ENCODE measurements around the gene SCARF2. TPM values are rescaled to one million over a fixed set of nuclear protein-coding genes. Genes with fewer than 3 reads are reported as not detected.

The SCARF2 gene
- total RNA-seq, 1 experiment from 2014 or later = 10.8 TPM

DNA sequence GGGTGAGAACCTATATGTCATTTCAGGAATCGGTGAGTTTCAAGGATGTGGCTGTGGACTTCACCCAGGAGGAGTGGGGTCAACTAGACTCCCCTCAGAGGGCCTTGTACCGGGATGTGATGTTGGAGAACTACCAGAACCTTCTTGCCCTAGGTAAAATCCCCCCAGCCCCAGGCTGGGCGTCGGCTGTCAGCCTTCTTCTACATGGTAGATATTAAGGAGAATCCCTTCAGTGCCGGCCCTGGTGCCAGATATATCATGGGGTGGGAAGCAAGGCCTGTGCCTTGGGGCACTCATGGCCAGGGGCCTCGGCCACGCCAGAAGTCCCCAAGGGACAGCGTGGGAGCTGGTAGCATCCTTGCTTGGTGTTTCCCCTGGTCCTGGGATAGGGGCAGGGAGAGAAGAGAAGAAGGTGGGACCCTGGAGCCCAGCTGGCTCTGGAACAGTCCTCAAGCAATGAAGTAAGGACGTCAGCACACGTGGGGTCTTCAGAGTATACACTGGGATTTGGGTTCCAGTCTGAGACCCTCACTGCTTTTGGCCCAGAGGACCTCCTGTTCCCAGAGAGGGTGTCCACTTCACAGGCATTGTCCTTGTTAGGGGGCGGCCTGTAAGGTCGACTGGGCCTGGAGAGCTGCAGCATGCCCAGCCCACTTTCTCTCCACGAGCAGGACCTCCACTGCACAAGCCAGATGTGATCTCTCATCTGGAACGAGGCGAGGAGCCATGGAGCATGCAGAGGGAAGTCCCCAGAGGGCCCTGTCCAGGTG, 36.8 kb downstream of the SCARF2 start:
- Histone ChIP-seq H3K9ac (ENCODE audit: extremely low read depth, insufficient read length, low read length) (no peak overlapping the region), H3K27ac (ENCODE audit: insufficient read length, low read depth, low read length) (no peak overlapping the region), H2BK15ac (ENCODE audit: low read depth, low read length) (no peak overlapping the region), H3K4ac (ENCODE audit: low read depth, low read length) (no peak overlapping the region), H4K91ac (ENCODE audit: insufficient read length, low read depth, low read length) (no peak overlapping the region), H3K56ac (ENCODE audit: insufficient read length, low read depth, low read length) (no peak overlapping the region), H4K8ac (replicated peaks; ENCODE audit: insufficient read length, low read depth, low read length) (no peak overlapping the region), H2BK5ac (ENCODE audit: insufficient read length, low read length) (no peak overlapping the region), H3K27me3 (ENCODE audit: insufficient read depth, low read length) (no peaks in the 10 kb centered on the region), H2BK20ac (ENCODE audit: low read depth, low read length, poor library complexity, severe bottlenecking) (no peak overlapping the region), H3K4me1 (ENCODE audit: insufficient read depth, low read length) (no peaks in the 10 kb centered on the region), H2BK120ac (ENCODE audit: low read depth, low read length, poor library complexity, severe bottlenecking) (no peak overlapping the region), H2BK12ac (ENCODE audit: insufficient read length, low read depth, low read length) (no peak overlapping the region), H3K23me2 (ENCODE audit: insufficient read length, low read depth, low read length, poor library complexity, severe bottlenecking) (no peaks in the 10 kb centered on the region), H3T11ph (ENCODE audit: low read length) (no peak overlapping the region), H2AFZ (ENCODE audit: low read length) (no peak overlapping the region), H3K79me2 (ENCODE audit: insufficient read depth, low read length) (peaks cover 1% of the 10 kb centered on the region; the same call in 1 of the 2 replicates), H3K4me2 (ENCODE audit: insufficient read depth, insufficient read length, low read length) (no peak overlapping the region), H3K23ac (ENCODE audit: insufficient read length, low read depth, low read length) (no peak overlapping the region), H4K20me1 (ENCODE audit: control insufficient read depth, insufficient read depth, insufficient read length) (no peaks in the 10 kb centered on the region), H3K18ac (ENCODE audit: insufficient read length, low read depth, low read length) (no peak overlapping the region), H3K9me3 (ENCODE audit: control insufficient read depth, low read depth, low read length) (no peaks in the 10 kb centered on the region), H3K79me1 (ENCODE audit: insufficient read depth, low read depth, low read length, poor library complexity, severe bottlenecking) (peaks cover 2% of the 10 kb centered on the region), H4K5ac (ENCODE audit: insufficient read length, low read depth, low read length) (no peak overlapping the region), H3K14ac (ENCODE audit: insufficient read depth, low read length) (no peak overlapping the region), H2AK5ac (ENCODE audit: insufficient read length, low read length) (no peak overlapping the region)
- H3K27me3 Mint-ChIP-seq (ENCODE audit: low read depth) = no peaks in the 10 kb centered on the region; the same call in 1 of the 2 replicates
- H3K36me3 Mint-ChIP-seq (ENCODE audit: insufficient read depth in 1 of 3, low read depth in 3 of 3) = peaks cover 26 to 51% (median 43%) of the 10 kb centered on the region in 3 experiments
- TF ChIP-seq, protein P1, sequence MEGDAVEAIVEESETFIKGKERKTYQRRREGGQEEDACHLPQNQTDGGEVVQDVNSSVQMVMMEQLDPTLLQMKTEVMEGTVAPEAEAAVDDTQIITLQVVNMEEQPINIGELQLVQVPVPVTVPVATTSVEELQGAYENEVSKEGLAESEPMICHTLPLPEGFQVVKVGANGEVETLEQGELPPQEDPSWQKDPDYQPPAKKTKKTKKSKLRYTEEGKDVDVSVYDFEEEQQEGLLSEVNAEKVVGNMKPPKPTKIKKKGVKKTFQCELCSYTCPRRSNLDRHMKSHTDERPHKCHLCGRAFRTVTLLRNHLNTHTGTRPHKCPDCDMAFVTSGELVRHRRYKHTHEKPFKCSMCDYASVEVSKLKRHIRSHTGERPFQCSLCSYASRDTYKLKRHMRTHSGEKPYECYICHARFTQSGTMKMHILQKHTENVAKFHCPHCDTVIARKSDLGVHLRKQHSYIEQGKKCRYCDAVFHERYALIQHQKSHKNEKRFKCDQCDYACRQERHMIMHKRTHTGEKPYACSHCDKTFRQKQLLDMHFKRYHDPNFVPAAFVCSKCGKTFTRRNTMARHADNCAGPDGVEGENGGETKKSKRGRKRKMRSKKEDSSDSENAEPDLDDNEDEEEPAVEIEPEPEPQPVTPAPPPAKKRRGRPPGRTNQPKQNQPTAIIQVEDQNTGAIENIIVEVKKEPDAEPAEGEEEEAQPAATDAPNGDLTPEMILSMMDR (conservative IDR thresholded peaks at IDR 0.05) = no peak
- no peak for DNase-seq
- no peak overlapping the region for H3K27ac Mint-ChIP-seq
- H3K4me1 Mint-ChIP-seq = peaks cover 4 to 8% of the 10 kb centered on the region in 2 experiments
- no peak overlapping the region for H3K4me3 Mint-ChIP-seq
- no CpG with 5 or more reads among the region's 15 CpGs for WGBS (ENCODE audit: extremely low coverage, insufficient read length, low lambda C conversion rate)
- H3K9me3 Mint-ChIP-seq = no peaks in the 10 kb centered on the region
